Ramos (cell line): ENCODE results near the gene NEDD4L.

Source experiments
- in situ Hi-C: fragments of 300-500 bp; cut with MboI; formaldehyde crosslinking; loops from one replicate; pipeline ENCODE4 v1.14.3; 2022; ENCODE audit warnings: low sequenced_read_pairs; ENCODE audit not compliant: unreplicated experiment

Gene NEDD4L

GRCh38 chr18:58396144-58396543 is 352.1 kb downstream of the NEDD4L start:
- in situ Hi-C loops: no loop called here

- in situ Hi-C loops: no loop called here
These were observed 352.9 kb downstream of the NEDD4L start for GRCh38 chr18:58396966-58397365.

GRCh38 chr18:58397385-58398132 is 353.5 kb downstream of the NEDD4L start:
- in situ Hi-C loops: no loop called here

DNA sequence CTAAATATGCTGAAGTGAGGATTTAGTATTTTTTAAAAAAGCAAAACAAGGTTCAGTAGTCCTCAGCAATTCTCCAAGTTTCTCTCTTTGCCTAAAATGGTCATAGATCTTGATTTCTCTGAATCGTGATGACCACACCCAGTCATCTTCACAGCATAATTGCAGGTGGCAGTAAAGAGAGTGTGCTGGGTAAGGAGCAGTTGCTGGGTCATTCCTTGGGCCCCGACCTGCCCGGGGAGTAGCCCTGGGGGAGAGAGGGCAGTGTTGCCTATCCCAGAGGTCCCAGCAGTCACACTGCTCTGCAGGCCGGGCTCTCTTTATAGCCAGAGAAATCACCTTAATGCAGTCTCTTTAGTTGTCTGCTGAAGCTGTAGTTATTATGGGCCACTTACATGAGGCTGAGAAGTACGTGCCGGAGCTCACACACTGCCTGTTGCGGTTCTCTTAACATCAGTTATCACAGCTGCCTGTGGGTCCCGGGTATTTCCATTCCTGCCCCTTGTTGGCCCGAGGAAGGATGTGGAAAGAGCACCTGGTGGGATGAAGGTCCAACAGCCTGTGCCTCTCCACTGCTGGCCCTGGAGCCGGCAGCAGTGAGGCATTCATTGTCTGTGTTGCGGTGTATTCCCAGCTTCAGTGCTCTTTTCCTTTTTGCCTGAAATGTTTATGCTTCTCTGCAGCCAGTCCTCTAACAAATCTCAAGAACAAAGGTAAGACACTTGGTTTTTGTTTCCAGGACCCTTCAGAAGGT is 354.8 kb downstream of the NEDD4L start:
- in situ Hi-C loops: no loop called here

- in situ Hi-C loops: no loop called here
These were observed 356.4 kb downstream of the NEDD4L start for GRCh38 chr18:58400331-58400870.

GRCh38 chr18:58401191-58401590 is 357.2 kb downstream of the NEDD4L start:
- in situ Hi-C loops: no loop called here

- in situ Hi-C loops: no loop called here
These were observed 358.2 kb downstream of the NEDD4L start for GRCh38 chr18:58402247-58402646.

- in situ Hi-C loops: no loop called here
These were observed 359.1 kb downstream of the NEDD4L start for GRCh38 chr18:58402951-58403702.

- in situ Hi-C loops: no loop called here
These were observed 359.9 kb downstream of the NEDD4L start for GRCh38 chr18:58403799-58404455.

DNA sequence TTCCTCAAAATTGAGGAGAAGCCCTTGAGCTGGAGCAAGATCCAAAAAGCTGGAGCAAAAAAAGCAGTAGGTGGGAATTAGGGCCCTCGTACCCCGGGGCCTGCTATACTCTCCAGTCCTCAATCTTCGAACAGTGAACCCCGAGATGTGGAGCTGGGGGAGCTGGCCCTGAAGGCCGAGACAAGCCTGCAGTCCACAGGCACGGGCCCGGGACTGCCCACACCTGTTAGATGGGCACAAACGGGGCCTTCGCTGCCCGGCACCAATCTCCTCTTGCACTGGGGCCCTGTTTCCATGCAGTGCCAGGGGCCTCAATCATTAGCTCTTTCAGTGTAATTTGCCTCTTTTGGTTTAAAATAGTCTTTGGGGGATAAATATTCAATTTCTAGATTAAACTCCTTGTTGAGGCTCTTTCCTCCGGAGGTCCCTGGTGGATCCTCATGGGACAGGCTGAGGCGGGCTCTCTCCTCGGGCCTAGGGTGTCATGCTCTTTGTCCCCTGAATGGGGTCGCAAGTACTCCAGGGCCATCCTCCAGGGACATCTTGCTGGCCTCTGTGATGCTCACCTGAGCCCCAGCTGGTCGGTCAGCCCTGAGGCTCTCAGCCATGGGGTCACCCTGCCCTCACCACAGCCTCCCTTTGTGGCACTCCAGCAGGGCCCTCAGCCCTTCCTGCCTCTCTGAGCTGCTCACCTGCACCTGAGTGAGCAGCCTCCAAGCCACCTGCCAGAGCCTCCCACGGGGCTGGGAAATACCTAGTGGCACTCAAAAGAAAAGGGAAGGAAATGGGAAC is 361.3 kb downstream of the NEDD4L start:
- in situ Hi-C loops: no loop called here

- in situ Hi-C loops: no loop called here
These were observed 363.2 kb downstream of the NEDD4L start for GRCh38 chr18:58407263-58407648.

DNA sequence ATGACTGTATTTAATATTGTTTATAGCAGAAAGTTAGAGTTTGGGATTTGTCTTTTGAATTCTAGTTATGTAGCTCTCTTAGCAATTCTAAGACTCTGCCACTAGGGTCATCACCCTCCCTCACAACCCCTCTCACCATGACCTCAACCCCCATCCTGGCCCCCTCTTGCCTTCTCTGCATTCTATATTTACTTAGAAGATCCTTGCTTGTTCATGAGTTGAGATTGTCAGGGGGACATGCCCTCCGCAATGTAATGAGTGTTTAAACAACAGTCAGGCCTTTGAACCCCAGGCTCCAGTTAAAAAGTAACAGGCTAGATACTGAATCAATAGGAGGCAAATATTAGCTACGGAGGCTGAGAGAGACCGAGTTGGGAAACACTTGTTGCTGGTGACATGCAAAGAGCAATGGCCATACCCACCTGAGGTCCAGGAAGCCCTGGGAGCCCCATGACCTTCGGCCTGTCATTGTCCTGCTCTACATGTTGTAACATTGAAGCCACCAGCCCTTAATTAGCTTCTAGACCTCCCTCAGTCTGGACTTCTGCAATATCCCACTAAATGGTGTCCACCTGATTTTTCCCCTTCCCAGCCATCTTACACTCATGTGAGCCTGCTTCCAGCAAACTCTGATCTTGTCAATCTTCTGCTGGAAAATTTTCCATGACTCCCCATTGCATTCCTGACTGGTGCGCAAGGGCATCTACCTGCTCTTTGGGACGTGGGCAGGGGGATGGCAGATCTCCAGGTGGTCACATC is 363.8 kb downstream of the NEDD4L start:
- in situ Hi-C loops: no loop called here

- in situ Hi-C loops: no loop called here
These were observed 364.6 kb downstream of the NEDD4L start for GRCh38 chr18:58408665-58409064.

DNA sequence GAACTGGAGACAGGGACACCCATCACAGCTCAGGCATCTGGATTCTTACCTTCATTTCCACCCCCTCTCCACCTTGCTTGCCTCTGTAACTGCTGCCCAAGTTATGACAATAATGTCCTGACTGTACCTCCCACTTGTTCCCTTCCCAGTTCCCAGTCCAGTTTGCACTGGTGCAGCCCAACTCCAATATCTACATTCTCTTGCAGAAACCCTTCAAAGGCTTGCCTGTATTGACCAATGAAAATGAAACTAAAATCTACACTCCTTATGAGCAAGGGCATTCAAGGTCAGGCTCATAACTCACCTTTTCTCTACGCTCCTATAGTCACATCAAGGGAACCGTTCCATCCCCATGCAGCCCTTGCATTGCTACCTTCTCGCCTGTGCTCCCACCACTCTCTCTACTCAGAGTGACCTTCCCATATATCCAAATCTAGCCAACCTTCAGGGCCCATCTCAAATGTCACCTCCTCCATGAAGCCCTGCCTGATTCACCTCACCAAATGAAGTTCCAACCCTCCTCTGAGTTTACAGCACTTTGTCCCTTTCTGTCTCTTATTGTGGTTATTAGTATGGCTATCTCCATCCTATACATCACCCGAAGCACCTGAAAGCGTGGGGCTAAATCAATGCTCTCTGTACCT is 365.9 kb downstream of the NEDD4L start:
- in situ Hi-C loops: no loop called here

- in situ Hi-C loops: no loop called here
These were observed 367.3 kb downstream of the NEDD4L start for GRCh38 chr18:58411323-58411722.

DNA sequence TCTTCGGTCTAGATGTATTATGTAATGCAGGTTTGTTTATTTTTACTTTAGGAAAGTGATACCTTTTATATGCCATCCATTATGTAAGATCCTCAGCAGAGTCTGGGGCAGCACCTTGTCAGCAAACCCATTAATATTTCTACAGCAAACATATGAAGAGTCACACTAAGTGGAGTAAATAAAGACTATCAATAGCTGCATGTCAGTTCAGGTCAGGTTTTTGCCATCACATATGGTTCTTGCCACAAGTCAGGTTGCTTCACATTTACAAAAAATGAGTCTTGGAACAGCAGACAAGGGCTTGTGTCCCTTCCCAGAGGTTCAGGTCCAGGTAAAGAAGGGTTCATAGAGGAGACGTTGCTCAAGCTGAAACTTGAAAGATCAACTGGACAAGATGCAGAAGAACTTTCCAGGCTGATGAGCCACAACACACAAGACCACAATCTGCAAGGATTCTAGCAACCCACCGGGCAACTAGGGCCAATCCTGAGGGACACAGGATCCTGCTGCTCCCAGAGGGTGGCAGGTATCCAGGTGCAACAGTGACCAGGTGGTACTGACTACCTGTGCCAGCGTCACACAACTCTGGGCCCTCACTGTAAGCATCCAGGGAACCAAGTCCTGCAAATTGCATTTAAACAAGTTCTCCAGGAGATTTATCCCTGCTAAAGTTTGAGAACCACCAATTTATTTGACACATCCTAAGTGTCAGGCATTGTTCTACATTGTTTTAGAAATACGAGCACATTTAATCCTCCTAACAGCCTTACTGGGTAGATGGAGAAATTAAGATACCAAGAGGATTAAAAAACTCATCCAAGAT is 369.0 kb downstream of the NEDD4L start:
- in situ Hi-C loops: no loop called here
